Measurements from ENCODE around the gene MEX3C.

The MEX3C gene

GRCh38 chr18:51153659-51154371, 43.7 kb downstream of the MEX3C start:
- no peak for DNase-seq (ENCODE audit: low read depth)

GRCh38 chr18:51151568-51152511, 45.6 kb downstream of the MEX3C start:
- DNase-seq (ENCODE audit: low read depth), result no peak

- no peak for DNase-seq (ENCODE audit: low read depth)
Observed at GRCh38 chr18:51151185-51151567, 46.3 kb downstream of the MEX3C start.

GRCh38 chr18:51150113-51150700, 47.3 kb downstream of the MEX3C start:
- no peak for DNase-seq (ENCODE audit: low read depth)

- no peak for DNase-seq (ENCODE audit: low read depth)
Observed at GRCh38 chr18:51149670-51150069, 47.8 kb downstream of the MEX3C start.

GRCh38 chr18:51146909-51147308, 50.6 kb downstream of the MEX3C start:
- DNase-seq (ENCODE audit: low read depth), result no peak

GRCh38 chr18:51138936-51139335, 58.5 kb downstream of the MEX3C start:
- no peak for DNase-seq (ENCODE audit: low read depth)

- DNase-seq (ENCODE audit: low read depth), result no peak
Observed at GRCh38 chr18:51137891-51138290, 59.6 kb downstream of the MEX3C start.

- DNase-seq (ENCODE audit: low read depth), result no peak
Observed at GRCh38 chr18:51137026-51137729, 60.3 kb downstream of the MEX3C start.

GRCh38 chr18:51135795-51136194, 61.7 kb downstream of the MEX3C start:
- DNase-seq (ENCODE audit: low read depth), result no peak

- no peak for DNase-seq (ENCODE audit: low read depth)
Observed at GRCh38 chr18:51135364-51135763, 62.1 kb downstream of the MEX3C start.

- no peak for DNase-seq (ENCODE audit: low read depth)
Observed at GRCh38 chr18:51134721-51135120, 62.8 kb downstream of the MEX3C start.

GRCh38 chr18:51133580-51134160, 63.8 kb downstream of the MEX3C start:
- no peak for DNase-seq (ENCODE audit: low read depth)

GRCh38 chr18:51132256-51132935, 65.1 kb downstream of the MEX3C start:
- DNase-seq (ENCODE audit: low read depth), result no peak

- DNase-seq (ENCODE audit: low read depth), result no peak
Observed at GRCh38 chr18:51128533-51128932, 68.9 kb downstream of the MEX3C start.

GRCh38 chr18:51127664-51128063, 69.8 kb downstream of the MEX3C start:
- DNase-seq (ENCODE audit: low read depth), result no peak

- no peak for DNase-seq (ENCODE audit: low read depth)
Observed at GRCh38 chr18:51125976-51126375, 71.5 kb downstream of the MEX3C start.
